NCI-H345 (cell line): ENCODE measurements around the gene FGF21.
A peak's percentile ranks its signal among the peaks of the same experiment; 100 is the strongest.

Experiments used
- DNase-seq: peaks from one replicate; lab custom pipeline; 2025; lab: John Stamatoyannopoulos, UW

FGF21 gene

DNA sequence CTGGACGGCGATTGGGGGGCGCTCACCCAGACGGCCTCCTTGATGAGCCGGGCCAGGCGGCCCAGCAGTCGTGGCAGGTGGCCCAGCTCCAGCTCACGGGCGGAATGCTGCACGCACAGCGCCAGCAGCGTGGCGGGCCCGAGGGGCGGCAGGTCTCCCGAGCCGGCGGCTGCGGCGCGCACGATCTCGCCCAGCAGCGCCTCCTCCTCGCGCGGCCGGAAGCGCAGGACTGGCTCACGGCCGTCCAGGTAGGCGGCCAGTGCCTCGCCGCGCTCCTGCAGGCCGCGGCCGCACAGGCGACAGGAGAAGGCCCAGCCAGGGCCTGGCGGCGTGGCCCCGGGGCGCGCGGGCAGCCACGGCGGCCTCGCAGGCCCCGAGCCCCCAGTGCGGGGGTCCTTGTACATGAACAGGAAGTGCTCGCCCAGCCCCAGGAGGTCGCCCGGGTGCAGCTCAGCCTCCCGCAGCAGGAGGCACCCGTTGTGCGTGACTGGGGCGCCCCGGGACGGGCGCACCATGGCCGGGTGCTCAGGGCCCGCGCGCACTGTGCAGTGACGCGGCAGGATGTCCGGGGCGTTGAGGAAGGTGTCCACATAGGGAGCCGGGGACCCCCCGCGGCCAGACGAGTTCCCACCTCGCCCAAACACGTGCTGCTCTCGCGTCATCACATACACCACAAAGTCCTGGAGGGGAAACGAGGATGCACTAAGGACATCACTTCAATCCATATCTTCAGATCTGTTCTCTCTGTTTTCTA is 26.2 kb upstream of the FGF21 start:
- DNase-seq, result no peak

DNA sequence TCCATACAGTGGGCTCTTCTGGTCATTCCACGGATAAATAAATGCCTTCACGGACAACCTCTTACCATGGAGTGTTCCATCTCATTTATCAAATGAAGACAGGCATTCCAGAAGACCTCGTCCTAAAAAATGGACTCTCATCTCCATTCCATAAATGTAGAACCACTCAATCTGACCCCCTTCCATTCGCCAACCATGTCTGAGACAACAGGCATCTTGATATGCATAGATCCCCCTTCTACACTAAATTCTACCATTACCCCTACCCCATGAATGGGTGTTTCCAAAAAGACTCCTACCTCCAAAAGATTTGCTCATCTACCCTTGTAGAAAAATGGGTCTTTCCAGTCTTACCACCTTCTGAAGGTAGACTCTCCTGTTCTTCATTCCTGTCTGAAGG is 23.9 kb upstream of the FGF21 start:
- DNase-seq, result no peak

DNA sequence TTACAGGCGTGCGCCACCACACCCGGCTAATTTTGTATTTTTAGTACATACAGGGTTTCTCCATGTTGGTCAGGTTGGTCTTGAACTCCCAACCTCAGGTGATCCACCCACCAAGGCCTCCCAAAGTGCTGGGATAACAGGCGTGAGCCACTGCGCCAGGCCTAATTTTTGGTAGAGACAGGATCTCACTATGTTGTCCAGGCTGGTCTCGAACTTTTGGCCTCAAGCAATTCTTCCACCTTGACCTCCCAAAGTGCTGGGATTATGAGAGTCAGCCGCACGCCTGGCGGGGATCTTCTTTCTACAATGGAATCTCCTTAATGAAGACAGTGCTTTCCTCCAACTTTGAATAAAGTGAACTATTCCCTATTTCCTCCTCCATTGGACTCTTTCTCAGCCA is 20.7 kb upstream of the FGF21 start:
- no peak for DNase-seq

- peak; percentile 73 for DNase-seq
Measured at GRCh38 chr19:48735031-48735615, 20.2 kb upstream of the FGF21 start.

GRCh38 chr19:48737360-48737998 is 17.8 kb upstream of the FGF21 start:
- peak; percentile 27 for DNase-seq

- peak; percentile 90 for DNase-seq
Measured at GRCh38 chr19:48738557-48739403, 16.5 kb upstream of the FGF21 start.

DNA sequence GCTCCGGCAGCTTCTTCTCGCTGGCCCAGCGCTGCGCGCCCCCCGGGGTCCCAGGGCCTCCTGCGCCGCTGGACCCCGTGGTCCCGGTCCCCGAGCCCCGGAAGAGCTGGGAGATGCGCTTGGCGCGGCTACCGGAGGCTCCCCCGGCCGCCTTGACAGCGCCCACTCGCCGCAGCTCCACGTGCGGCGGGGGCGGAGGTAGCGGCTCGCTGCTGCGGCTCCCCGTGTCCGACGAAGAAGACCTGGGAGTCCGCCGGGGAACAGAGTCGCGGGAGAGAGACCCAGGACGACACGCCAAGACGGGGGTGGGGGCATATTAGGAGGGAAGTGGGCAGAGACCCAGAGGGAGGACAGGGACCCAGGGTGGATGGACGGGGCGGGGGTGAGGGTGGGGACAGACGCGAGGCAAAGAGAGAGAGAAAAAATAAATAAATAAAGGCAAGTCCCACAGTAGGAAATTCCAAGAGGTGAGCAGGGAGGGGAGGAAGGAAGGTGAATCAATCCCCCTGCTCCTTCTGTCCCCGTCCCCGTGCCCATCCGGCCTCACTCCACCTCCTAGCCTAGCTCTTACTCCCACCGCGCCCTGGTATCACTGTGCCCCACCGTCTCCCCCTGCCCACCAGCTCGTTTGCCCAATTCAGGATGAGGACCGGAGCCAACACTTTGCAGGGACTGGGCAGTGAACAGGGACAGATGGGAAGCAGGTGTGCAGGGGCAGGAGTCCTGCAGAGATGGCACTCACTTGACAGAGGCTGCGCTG is 15.7 kb upstream of the FGF21 start:
- peak; percentile 46 for DNase-seq

DNA sequence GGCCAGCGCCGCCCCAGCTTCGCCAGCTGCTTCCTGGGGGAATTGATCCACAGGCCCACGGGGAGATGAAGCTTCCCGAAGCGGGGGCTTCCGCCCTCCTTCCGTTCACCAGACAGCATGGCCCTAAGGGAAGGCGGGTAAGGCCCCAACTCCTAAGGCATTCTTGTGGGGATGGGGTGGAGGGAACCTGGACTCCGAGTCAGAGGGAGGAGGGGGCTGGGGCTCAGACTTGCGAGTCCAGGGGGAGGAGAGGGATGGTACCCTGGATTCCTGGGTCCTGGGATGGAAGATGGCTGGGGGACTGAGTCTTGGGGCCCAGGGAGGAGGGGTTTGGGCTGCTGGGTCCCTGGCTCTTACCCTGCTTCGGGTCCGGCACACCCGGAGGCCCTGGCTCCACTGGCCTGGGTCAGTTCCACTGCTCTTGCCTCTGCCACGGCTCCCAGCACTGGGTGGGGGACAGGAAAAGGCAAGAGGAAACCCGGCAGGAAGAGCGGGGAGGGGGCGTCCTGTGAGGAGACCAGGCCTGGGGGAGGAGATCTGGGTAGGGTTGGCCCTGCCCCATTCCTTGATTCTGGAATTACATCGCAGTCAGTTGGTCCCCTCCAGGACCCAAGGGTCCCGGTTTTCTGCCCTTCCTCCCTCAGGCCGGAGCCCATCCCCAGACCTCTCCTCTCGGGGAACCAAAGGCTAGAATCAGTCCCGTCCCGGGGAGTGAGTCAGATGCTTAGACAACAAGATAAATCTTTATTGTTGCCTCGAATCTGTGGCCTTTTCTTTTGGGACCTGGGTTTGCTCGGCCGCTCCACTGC is 15.0 kb upstream of the FGF21 start, which contains the start of gene RASIP1:
Gene RASIP1, minus strand, starts transcription at position 447 of the 809 bp plus-strand sequence. Its CDS starts 328 bp downstream, at position 119.
- DNase-seq, result no peak

DNA sequence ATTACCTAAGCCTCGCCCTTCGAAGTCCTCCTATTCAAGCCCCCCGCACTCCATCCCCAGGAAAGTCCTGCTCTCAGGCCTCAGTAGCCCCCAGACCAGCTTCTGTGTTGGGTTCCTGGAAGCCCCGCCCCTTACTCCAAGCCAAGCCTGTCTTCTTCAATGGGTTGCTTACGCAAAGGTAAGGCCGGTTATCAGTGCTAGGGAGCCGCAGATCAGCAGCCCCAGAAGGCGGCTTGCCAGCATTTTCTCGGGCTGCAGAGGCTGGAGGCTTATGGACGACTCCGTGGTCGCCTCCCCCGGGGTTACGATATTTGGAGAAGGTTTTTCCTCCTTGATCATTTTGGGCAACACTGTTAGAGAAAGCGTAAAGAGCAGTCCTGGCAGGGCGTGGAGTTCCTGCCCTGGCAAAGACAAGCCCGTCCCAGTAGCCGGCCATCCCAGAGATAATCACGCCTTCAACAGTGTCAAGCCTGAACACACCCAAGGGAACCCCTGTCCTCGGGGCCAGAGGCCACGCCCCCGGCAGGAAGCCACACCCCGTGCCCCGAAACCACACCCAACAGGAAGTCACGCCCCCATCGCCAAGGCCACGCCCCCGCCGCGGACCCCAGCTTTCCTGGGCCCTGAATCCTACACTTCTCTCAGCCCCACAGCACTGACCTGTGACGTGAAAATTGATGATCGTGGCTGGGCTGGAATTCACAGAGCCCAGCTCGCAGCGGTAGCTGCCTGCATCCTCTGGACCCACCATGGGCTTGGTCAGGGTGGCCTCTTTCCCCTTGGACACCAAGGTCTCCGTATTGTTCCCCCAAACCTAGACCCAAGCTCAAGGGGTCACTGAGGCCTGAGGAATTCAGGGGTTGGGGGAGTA is 14.0 kb upstream of the FGF21 start:
- DNase-seq, result no peak

DNA sequence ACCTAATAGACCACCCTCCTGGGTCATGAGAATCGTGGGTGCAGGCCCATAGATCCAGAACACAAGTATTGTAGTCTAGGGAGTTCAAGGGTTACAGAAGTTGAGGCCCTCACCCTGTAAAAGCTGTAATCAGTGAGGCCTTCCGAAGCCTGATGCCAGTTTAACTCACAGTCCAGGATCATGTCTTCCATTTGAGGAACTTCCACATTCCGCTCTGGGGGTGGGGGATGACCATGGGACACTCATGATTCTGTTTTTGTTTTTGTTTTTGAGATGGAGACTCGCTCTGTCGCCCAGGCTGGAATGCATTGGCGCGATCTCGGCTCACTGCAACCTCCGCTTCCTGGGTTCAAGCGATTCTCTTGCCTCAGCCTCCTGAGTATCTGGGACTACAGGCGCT is 13.2 kb upstream of the FGF21 start:
- no peak for DNase-seq

GRCh38 chr19:48745208-48745995 is 9.9 kb upstream of the FGF21 start:
- peak; percentile 33 for DNase-seq

DNA sequence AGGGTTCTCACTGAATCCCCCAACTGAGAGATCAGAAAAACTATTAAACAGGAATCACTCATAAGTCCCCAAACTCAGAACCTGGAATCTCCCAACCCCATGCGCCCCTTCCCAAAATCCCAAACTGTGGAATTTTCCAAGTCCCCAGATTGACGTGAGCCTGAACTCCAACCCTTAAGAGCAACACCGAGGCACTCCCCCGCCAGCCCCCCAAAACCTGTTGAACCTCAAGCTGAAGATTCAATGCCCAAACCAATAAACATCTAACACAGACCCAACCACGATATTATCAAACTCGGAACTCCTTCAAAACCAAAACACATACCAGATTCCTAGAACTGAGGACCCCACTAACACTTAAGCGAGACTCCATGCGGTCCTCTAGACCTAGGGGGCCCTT is 9.2 kb upstream of the FGF21 start:
- DNase-seq, result no peak

DNA sequence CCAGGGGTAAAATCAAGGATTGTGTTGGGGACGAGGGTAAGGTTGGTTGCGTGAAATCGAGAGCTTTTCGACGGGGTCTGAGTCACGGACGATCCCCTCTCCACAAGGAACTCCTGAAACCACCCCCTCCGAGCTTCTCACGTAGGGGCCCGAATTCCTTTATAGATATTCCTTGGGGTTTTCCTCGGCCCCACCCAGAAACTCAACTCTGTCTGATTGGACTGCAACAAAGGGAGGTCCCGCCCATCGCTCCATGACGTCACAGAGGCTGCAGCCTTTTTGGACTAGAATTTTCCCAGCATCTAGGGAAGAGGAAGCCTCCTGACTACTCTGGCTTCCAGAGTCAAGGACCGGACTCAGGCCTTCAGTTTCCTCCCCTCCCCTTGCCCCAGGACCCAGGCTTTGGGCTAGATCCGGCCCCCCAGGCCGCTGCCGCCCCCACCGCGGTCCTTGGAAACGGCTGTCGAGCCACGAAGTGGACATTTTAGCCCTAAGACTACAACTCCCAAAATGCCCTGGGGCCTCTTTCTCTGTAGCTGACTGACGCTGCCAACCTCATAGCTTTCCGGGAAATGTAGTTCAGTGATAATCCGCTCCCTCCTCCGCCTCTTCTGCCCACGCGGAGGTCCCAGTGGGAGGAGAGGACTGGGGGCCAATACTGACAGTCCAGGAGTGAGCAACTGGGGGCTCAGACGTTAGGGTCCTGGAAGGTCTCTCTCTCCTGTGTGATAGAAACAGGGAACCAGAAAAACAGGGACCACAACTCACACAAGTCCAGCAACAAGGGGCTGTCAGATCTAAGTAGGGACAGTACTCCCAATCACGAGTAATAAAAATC is 8.4 kb upstream of the FGF21 start, which contains the start of gene IZUMO1:
Gene IZUMO1, minus strand, starts transcription at position 172 of the 838 bp plus-strand sequence. CDS start 1,050 bp downstream, outside the sequence.
- DNase-seq, result no peak

DNA sequence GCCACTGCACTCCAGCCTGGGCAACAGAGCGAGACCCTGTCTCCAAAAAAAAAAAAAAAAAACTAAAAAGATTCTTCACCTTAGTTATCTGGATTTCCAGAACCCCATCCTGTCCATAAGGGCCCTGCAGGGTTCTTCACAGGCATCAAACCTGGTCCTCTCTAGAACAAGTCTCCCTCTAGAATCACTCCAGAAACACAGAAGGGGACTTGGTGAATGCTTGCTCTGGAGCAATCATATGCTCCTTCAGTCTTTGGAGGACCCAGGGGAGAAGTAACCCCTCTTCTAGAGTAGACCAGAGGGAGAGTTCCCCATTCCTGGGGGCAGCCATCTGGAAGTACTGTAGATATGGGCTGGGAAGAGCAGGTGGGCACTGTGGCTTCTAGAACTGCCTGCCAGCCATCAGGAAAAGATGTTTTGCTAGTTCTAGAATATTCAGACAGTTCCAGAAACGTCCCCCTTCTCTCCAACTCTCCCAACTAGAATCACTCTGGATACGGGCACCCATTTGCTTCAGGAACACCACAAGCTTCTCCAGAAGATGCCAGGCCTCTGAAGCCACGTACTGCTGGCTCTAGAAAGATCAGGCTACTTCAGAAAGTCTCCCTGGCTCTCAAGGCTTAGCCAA is 5.6 kb upstream of the FGF21 start:
- no peak for DNase-seq

GRCh38 chr19:48750351-48750750 is 5.0 kb upstream of the FGF21 start:
- no peak for DNase-seq

- DNase-seq, result no peak
Measured at GRCh38 chr19:48750771-48751504, 4.4 kb upstream of the FGF21 start.
